ENCODE data around the gene PRRX2.

DNA sequence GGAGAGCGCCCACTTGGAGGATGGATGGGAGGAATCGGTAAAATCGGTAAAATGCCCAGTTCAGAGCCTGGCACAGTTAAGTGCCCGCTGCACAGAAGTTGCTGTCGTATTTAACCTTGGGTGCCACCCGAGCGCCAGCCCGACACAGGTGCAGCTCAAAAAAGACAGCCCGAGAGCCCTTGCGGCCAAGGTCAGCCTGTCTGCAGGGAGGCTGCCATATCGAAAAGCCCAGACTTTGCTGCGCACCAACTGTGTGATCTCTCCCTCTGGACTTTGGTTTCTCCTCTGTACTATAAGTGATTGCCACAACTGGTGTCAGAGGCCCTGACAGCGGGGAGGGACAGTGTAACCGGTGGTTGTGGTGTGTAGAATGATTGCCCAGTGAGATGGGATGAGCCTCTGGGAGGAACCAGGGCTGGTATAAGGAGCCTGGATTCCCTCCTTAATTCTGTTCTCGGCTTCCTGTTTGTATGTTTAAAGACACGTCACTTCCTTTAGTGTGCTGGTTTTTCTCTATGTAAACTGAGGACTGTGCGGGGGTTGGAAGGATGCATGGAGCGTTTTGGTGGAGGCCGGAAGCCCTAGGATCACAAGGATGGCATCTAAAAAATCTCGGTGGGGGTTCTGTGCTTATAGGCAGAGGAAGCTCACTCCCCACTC lies 38.7 kb upstream of the PRRX2 start:
- TF ChIP-seq CTCF (IDR thresholded peaks at IDR 0.05; ENCODE audit: low read length), result no peak
- TF ChIP-seq EZH2 (IDR thresholded peaks at IDR 0.05; ENCODE audit: borderline replicate concordance, low read length), result no peak

All from OCI-LY1 (cell line).